DMS114 treated with DMSO at 0.1 percent for 48 hours (cell line): Measurements from ENCODE around the gene DNAJA2.

ENCODE experiments used
- DNase-seq: peaks from one replicate; lab custom pipeline; 2025; ENCODE audit not compliant: unreplicated experiment; lab: John Stamatoyannopoulos, UW

The DNAJA2 gene

GRCh38 chr16:46929378-46930332, 43.8 kb downstream of the DNAJA2 start:
- DNase-seq: peak; percentile 5

- DNase-seq: no peak
These were observed 44.7 kb downstream of the DNAJA2 start for GRCh38 chr16:46928811-46929210.

GRCh38 chr16:46927273-46927672, 46.2 kb downstream of the DNAJA2 start:
- no peak for DNase-seq

- no peak for DNase-seq
These were observed 46.8 kb downstream of the DNAJA2 start for GRCh38 chr16:46926470-46927225.

- DNase-seq: no peak
These were observed 49.1 kb downstream of the DNAJA2 start for GRCh38 chr16:46924402-46924801.

GRCh38 chr16:46923513-46924295, 49.8 kb downstream of the DNAJA2 start:
- no peak for DNase-seq

- DNase-seq: no peak
These were observed 51.2 kb downstream of the DNAJA2 start for GRCh38 chr16:46922239-46922638.

- DNase-seq: no peak
These were observed 52.9 kb downstream of the DNAJA2 start for GRCh38 chr16:46920402-46921068.

- DNase-seq: no peak
These were observed 54.3 kb downstream of the DNAJA2 start for GRCh38 chr16:46918905-46919792.

- no peak for DNase-seq
These were observed 55.1 kb downstream of the DNAJA2 start for GRCh38 chr16:46918400-46918799.

GRCh38 chr16:46916980-46917379, 56.5 kb downstream of the DNAJA2 start:
- no peak for DNase-seq

GRCh38 chr16:46915483-46916025, 57.9 kb downstream of the DNAJA2 start:
- DNase-seq: no peak

- DNase-seq: no peak
These were observed 58.8 kb downstream of the DNAJA2 start for GRCh38 chr16:46914556-46915201.

- DNase-seq: no peak
These were observed 61.8 kb downstream of the DNAJA2 start for GRCh38 chr16:46911650-46912049.

GRCh38 chr16:46911038-46911437, 62.4 kb downstream of the DNAJA2 start:
- no peak for DNase-seq

- DNase-seq: peak; percentile 53
These were observed 64.7 kb downstream of the DNAJA2 start for GRCh38 chr16:46908540-46909372.

- DNase-seq: no peak
These were observed 66.3 kb downstream of the DNAJA2 start for GRCh38 chr16:46907061-46907774.
